DOHH2 (cell line): ENCODE data around the gene RIC1.

Experiments used
- H3F3A ChIP-seq: fragments of 200-600 bp; sonication (generic), shearing (Covaris generic); 2 replicates; pipeline ENCODE4 v1.6.0; 2016; ENCODE audit warnings: antibody characterized with exemption, mild to moderate bottlenecking; ENCODE audit not compliant: control insufficient read depth, insufficient read depth
- H3K27ac ChIP-seq: fragments of 200-600 bp; sonication (generic); 2 replicates; pipeline ENCODE4 v1.5.1; 2014; ENCODE audit warnings: low read depth, mild to moderate bottlenecking, low read length, moderate library complexity
- H3K27me3 ChIP-seq: fragments of 200-600 bp; sonication (generic); 2 replicates; pipeline ENCODE4 v1.6.1; 2014; ENCODE audit warnings: mild to moderate bottlenecking, low read length, mixed read lengths; ENCODE audit not compliant: control insufficient read depth
- H3K36me3 ChIP-seq: fragments of 200-600 bp; sonication (generic); 2 replicates; pipeline ENCODE4 v1.6.1; 2014; ENCODE audit warnings: mild to moderate bottlenecking, low read length, moderate library complexity, mixed read lengths; ENCODE audit not compliant: control insufficient read depth
- H3K4me1 ChIP-seq: fragments of 200-600 bp; sonication (generic); 2 replicates; pipeline ENCODE4 v1.6.1; 2014; ENCODE audit warnings: mild to moderate bottlenecking, low read length, mixed read lengths; ENCODE audit not compliant: control insufficient read depth
- H3K4me2 ChIP-seq: fragments of 200-600 bp; sonication (generic); 2 replicates; pipeline ENCODE4 v1.6.0; 2014; ENCODE audit warnings: mild to moderate bottlenecking, low read length, moderate library complexity
- H3K4me3 ChIP-seq: fragments of 200-600 bp; sonication (generic); 2 replicates; pipeline ENCODE4 v1.5.1; 2014; ENCODE audit warnings: mild to moderate bottlenecking, low read length, mixed read lengths
- H3K79me2 ChIP-seq: fragments of 200-600 bp; sonication (generic); 2 replicates; pipeline ENCODE4 v1.6.1; 2014; ENCODE audit warnings: mild to moderate bottlenecking, low read length, mixed read lengths; ENCODE audit not compliant: control insufficient read depth
- H3K9me2 ChIP-seq: fragments of 200-600 bp; sonication (generic); replicated peaks from 2 replicates; pipeline ENCODE4 v1.6.1; 2014; ENCODE audit warnings: mild to moderate bottlenecking, low read length, mixed read lengths; ENCODE audit not compliant: control insufficient read depth
- H3K9me3 ChIP-seq: fragments of 200-600 bp; sonication (generic); 2 replicates; pipeline ENCODE4 v1.6.1; 2014; ENCODE audit warnings: antibody characterized with exemption, low read length, mixed read lengths; ENCODE audit not compliant: control insufficient read depth, insufficient read depth
- H4K20me1 ChIP-seq: fragments of 200-600 bp; sonication (generic); 2 replicates; pipeline ENCODE4 v1.6.0; 2014; ENCODE audit warnings: low read depth, mild to moderate bottlenecking, antibody characterized with exemption, low read length, moderate library complexity; ENCODE audit not compliant: control insufficient read depth, insufficient read depth
- CTCF ChIP-seq: fragments of 200-600 bp; sonication (generic); IDR thresholded peaks from one replicate; pipeline ENCODE4 v1.5.1; 2014; ENCODE audit warnings: antibody characterized with exemption, mild to moderate bottlenecking, low read depth, low read length; ENCODE audit not compliant: poor library complexity, severe bottlenecking
- EZH2phosphoT487 ChIP-seq: fragments of 200-600 bp; sonication (generic); IDR thresholded peaks from 2 replicates; pipeline ENCODE4 v1.6.1; 2017; ENCODE audit warnings: borderline replicate concordance, mild to moderate bottlenecking, antibody characterized with exemption, low read length, moderate library complexity, mixed read lengths

The RIC1 gene

GRCh38 chr9:5791870-5792269, 163.0 kb downstream of the RIC1 start:
- H3K4me1 ChIP-seq, result peaks cover 49% of the 10 kb centered on the region
- H3K9me3 ChIP-seq, result no peaks in the 10 kb centered on the region
- H3F3A ChIP-seq, result peaks cover 4% of the 10 kb centered on the region; the same call in 1 of the 2 replicates
- no peaks in the 10 kb centered on the region for H3K9me2 ChIP-seq
- no peak for TF ChIP-seq EZH2phosphoT487
- TF ChIP-seq CTCF, result no peak
- peaks cover 25% of the 10 kb centered on the region for H3K36me3 ChIP-seq
- no peaks in the 10 kb centered on the region for H3K27me3 ChIP-seq
- H3K4me2 ChIP-seq, result no peak overlapping the region
- no peaks in the 10 kb centered on the region for H3K79me2 ChIP-seq
- no peak overlapping the region for H3K4me3 ChIP-seq
- no peak overlapping the region for H3K27ac ChIP-seq
- no peaks in the 10 kb centered on the region for H4K20me1 ChIP-seq

- peaks cover 47% of the 10 kb centered on the region for H3K4me1 ChIP-seq
- no peaks in the 10 kb centered on the region for H3K9me2 ChIP-seq
- H3K9me3 ChIP-seq, result no peaks in the 10 kb centered on the region
- TF ChIP-seq EZH2phosphoT487, result no peak
- no peak for TF ChIP-seq CTCF
- H3K4me3 ChIP-seq, result no peak overlapping the region
- H3K79me2 ChIP-seq, result no peaks in the 10 kb centered on the region
- no peaks in the 10 kb centered on the region for H3K27me3 ChIP-seq
- peaks cover 6% of the 10 kb centered on the region for H3F3A ChIP-seq
- no peak overlapping the region for H3K4me2 ChIP-seq
- H3K27ac ChIP-seq, result no peak overlapping the region
- no peaks in the 10 kb centered on the region for H4K20me1 ChIP-seq
- H3K36me3 ChIP-seq, result peaks cover 27% of the 10 kb centered on the region
Measured at GRCh38 chr9:5793812-5794211, 164.9 kb downstream of the RIC1 start.

GRCh38 chr9:5796298-5796697, 167.4 kb downstream of the RIC1 start:
- TF ChIP-seq CTCF, result no peak
- no peak overlapping the region for H3K4me3 ChIP-seq
- no peak overlapping the region for H3K4me2 ChIP-seq
- no peaks in the 10 kb centered on the region for H4K20me1 ChIP-seq
- no peak overlapping the region for H3K27ac ChIP-seq
- no peaks in the 10 kb centered on the region for H3K27me3 ChIP-seq
- peaks cover 22% of the 10 kb centered on the region for H3K4me1 ChIP-seq
- H3F3A ChIP-seq, result peaks cover 11% of the 10 kb centered on the region; the same call in 1 of the 2 replicates
- H3K9me2 ChIP-seq, result no peaks in the 10 kb centered on the region
- no peaks in the 10 kb centered on the region for H3K9me3 ChIP-seq
- H3K79me2 ChIP-seq, result no peaks in the 10 kb centered on the region
- peaks cover 20% of the 10 kb centered on the region for H3K36me3 ChIP-seq

- Histone ChIP-seq H3K9me2 (no peaks in the 10 kb centered on the region), H3K79me2 (no peaks in the 10 kb centered on the region), H3K27me3 (no peaks in the 10 kb centered on the region), H3K4me1 (peaks cover 4% of the 10 kb centered on the region), H3K4me2 (no peak overlapping the region), H3K9me3 (no peaks in the 10 kb centered on the region), H3K4me3 (no peak overlapping the region), H3K36me3 (peaks cover 20% of the 10 kb centered on the region), H3F3A (peaks cover 11% of the 10 kb centered on the region; the same call in 1 of the 2 replicates), H4K20me1 (no peaks in the 10 kb centered on the region), H3K27ac (no peak overlapping the region)
- TF ChIP-seq EZH2phosphoT487 (no peak), CTCF (no peak)
Measured at GRCh38 chr9:5798581-5798980, 169.7 kb downstream of the RIC1 start.
